Measurements from ENCODE around the gene DEFB132. TPM values are rescaled to one million over a fixed set of nuclear protein-coding genes. Genes with fewer than 3 reads are reported as not detected.
A peak's percentile ranks its signal among the peaks of the same experiment; 100 is the strongest.

Gene DEFB132
- total and polyA plus RNA-seq, 2 donors (not counting 3 experiments of a cell fraction or from before 2014, with no cell fraction given), result not detected

DNA sequence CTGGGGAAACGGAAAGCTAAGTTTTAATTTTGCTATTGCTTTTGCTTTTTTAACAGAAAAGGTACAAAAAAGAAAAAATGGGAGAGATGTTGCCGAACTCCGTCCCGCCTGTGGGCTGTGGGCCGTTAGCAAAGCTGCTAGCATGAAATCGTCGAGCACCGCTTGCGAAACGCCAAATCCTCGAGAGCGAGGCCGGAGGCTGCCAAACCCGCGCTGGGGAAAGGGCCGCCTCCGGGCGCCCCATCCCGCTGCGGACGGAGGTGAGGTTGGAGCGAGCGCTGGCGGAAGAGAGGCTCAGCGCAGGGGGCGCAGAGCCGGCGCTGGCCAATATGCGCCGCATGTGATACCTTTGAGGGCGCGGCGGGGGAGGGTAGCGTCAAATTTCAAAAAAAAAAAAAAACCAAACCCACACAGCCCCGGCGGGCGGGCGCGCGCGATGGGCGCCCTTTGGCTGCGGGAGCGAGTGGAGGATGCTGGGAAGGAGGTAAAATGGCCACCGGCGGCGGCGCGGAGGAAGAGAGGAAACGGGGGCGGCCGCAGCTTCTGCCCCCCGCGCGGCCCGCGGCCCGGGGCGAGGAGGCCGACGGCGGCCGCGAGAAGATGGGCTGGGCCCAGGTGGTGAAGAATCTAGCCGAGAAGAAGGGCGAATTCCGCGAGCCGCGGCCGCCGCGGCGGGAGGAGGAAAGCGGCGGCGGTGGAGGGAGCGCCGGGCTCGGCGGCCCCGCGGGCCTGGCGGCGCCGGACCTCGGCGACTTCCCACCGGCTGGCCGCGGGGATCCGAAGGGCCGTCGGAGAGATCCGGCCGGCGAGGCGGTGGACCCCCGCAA is 39.8 kb downstream of the DEFB132 start, which contains the start of gene ZCCHC3:
Gene ZCCHC3, plus strand, starts transcription at position 473 of the 827 bp plus-strand sequence. Its CDS starts 17 bp downstream, at position 490.
- DNase-seq (ENCODE audit: low read depth, low spot score) (peak; percentile 88), FAIRE-seq (peak; percentile 90)
- dilution Hi-C loops (cut with MboI; ENCODE audit: extremely low pct_ligation_motif_present, low sequenced_read_pairs), result no loop called here
- ChIA-PET CTCF (interaction anchor here (0.9 to 6.2 kb wide), 5 partner anchors 13 to 38 kb away, joined by 3 to 42 read pairs (median 18); partner anchors contain the start of gene SOX12), POLR2A (interaction anchor here (0.6 to 1.5 kb wide), 3 partner anchors 13 to 28 kb away, joined by 4 to 7 read pairs (median 6); partner anchors contain the start of gene SOX12)
- H3K27me3 ChIP-seq (ENCODE audit: control insufficient read depth in 2 of 2, insufficient read depth in 2 of 2, low read length in 2 of 2), result no peaks in the 10 kb centered on the region
- peak within 1 kb of the TSS; percentile 96 for H3K9ac ChIP-seq (replicated peaks; ENCODE audit: extremely low read depth, insufficient read depth, low read length)
- BruUV-seq (replicated peaks), result no TSS peak
- peaks cover 33% of the 10 kb centered on the region for H3K4me1 ChIP-seq (ENCODE audit: control insufficient read depth, extremely low read depth, insufficient read depth, low read length)
- H3K27ac ChIP-seq (ENCODE audit: insufficient read depth, low read depth, low read length), result peak within 1 kb of the TSS; percentile 83
- no peaks in the 10 kb centered on the region for H3K9me1 ChIP-seq (replicated peaks; ENCODE audit: control insufficient read depth, extremely low read depth, insufficient read depth, low read length)
- no peaks in the 10 kb centered on the region for H3K9me3 ChIP-seq (replicated peaks; ENCODE audit: control insufficient read depth, insufficient read depth, low read length)
- peak within 1 kb of the TSS; percentile 96 for H3K4me2 ChIP-seq (ENCODE audit: insufficient read depth, low read length)
- H2AFZ ChIP-seq (ENCODE audit: low read depth, low read length), result peak within 1 kb of the TSS; percentile 63
- peak within 1 kb of the TSS; percentile 53 to 78 (median 63) for H3K4me3 ChIP-seq (replicated peaks in 1 of 3; ENCODE audit: insufficient read depth in 1 of 3, low read depth in 1 of 3, low read length in 3 of 3)
- no peaks in the 10 kb centered on the region for H3K36me3 ChIP-seq (ENCODE audit: control insufficient read depth in 2 of 2, extremely low read depth in 1 of 2, insufficient read depth in 2 of 2, low read length in 2 of 2)
- TF ChIP-seq EZH2 (IDR thresholded peaks at IDR 0.05; ENCODE audit: borderline replicate concordance, low read depth, low read length, severe bottlenecking), result no peak
- TF ChIP-seq MAX (IDR thresholded peaks at IDR 0.05; ENCODE audit: insufficient read depth, insufficient read length), result peak; percentile 48
- no peak for TF ChIP-seq GATA2 (IDR thresholded peaks at IDR 0.05; ENCODE audit: insufficient read depth, insufficient read length, low read depth, low read length)
- peak; percentile 89 for TF ChIP-seq POLR2AphosphoS5 (IDR thresholded peaks at IDR 0.05; ENCODE audit: insufficient read depth, low read depth, low read length)
- TF ChIP-seq, protein P1, sequence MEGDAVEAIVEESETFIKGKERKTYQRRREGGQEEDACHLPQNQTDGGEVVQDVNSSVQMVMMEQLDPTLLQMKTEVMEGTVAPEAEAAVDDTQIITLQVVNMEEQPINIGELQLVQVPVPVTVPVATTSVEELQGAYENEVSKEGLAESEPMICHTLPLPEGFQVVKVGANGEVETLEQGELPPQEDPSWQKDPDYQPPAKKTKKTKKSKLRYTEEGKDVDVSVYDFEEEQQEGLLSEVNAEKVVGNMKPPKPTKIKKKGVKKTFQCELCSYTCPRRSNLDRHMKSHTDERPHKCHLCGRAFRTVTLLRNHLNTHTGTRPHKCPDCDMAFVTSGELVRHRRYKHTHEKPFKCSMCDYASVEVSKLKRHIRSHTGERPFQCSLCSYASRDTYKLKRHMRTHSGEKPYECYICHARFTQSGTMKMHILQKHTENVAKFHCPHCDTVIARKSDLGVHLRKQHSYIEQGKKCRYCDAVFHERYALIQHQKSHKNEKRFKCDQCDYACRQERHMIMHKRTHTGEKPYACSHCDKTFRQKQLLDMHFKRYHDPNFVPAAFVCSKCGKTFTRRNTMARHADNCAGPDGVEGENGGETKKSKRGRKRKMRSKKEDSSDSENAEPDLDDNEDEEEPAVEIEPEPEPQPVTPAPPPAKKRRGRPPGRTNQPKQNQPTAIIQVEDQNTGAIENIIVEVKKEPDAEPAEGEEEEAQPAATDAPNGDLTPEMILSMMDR (IDR thresholded peaks at IDR 0.05; ENCODE audit: extremely low read depth in 1 of 2, insufficient read depth in 1 of 2, low read depth in 1 of 2, low read length in 2 of 2), result peak in 1 of 2 donors; percentile 17
- TF ChIP-seq FOS (IDR thresholded peaks at IDR 0.05; ENCODE audit: borderline replicate concordance, insufficient read depth, low read length), result no peak
- no peak for TF ChIP-seq MYC (IDR thresholded peaks at IDR 0.05; ENCODE audit: low read depth, low read length)
- no peak for TF ChIP-seq JUN (IDR thresholded peaks at IDR 0.05; ENCODE audit: borderline replicate concordance, insufficient read depth, insufficient read length, low read depth)
- TF ChIP-seq POLR2A (IDR thresholded peaks at IDR 0.05; ENCODE audit: low read depth, low read length), result peak; percentile 79
- intact Hi-C loops (cut with micrococcal nuclease), result loop anchor here (1.0 kb wide), 3 partner anchors 13 to 33 kb away; no protein-coding TSS in a partner anchor
- H3K79me2 ChIP-seq (ENCODE audit: control insufficient read depth, insufficient read depth, low read length), result peaks cover 38% of the 10 kb centered on the region
- peaks cover 5% of the 10 kb centered on the region for H4K20me1 ChIP-seq (replicated peaks; ENCODE audit: control insufficient read depth, extremely low read depth, insufficient read depth, low read length)

Measured in endothelial cell of umbilical vein (primary cell).